Measurements from ENCODE around the gene KCNG1. TPM values are rescaled to one million over a fixed set of nuclear protein-coding genes. Genes with fewer than 3 reads are reported as not detected.

Gene KCNG1
- total RNA-seq, 3 donors from 2014 or later (not counting 1 experiment from before 2014, with no cell fraction given): not detected

- Mint-ChIP-seq H3K9me3 (no peaks in the 10 kb centered on the region), H3K4me3 (no peak overlapping the region), H3K27ac (no peak overlapping the region), H3K27me3 (ENCODE audit: low read depth in 2 of 2) (peaks cover 9 to 16% of the 10 kb centered on the region in 2 donors), H3K36me3 (no peaks in the 10 kb centered on the region), H3K4me1 (no peaks in the 10 kb centered on the region)
- H3K36me3 ChIP-seq (ENCODE audit: control insufficient read depth, insufficient read depth, low read length): no peaks in the 10 kb centered on the region
- no peaks in the 10 kb centered on the region for H3K27me3 ChIP-seq (ENCODE audit: control insufficient read depth, insufficient read depth, low read length)
- WGBS (ENCODE audit: insufficient coverage): 89% methylated on average over 8 of the region's 8 CpGs
- no peak overlapping the region for H3K4me3 ChIP-seq (ENCODE audit: low read length)
- intact Hi-C loops (cut with micrococcal nuclease): no loop called here
- no peaks in the 10 kb centered on the region for H3K4me1 ChIP-seq (ENCODE audit: control insufficient read depth, insufficient read depth, low read length)
- ATAC-seq (no peak), DNase-seq (no peak)
- TF ChIP-seq CTCF (IDR thresholded peaks at IDR 0.05): no peak
- H3K9me3 ChIP-seq (ENCODE audit: control insufficient read depth, insufficient read depth, low read length): no peaks in the 10 kb centered on the region
- no peak overlapping the region for H3K27ac ChIP-seq (ENCODE audit: low read length)
Observed at GRCh38 chr20:50969912-50970311, 53.0 kb downstream of the KCNG1 start.

- Mint-ChIP-seq H3K4me3 (no peak overlapping the region), H3K9me3 (no peaks in the 10 kb centered on the region), H3K4me1 (peaks cover 0 to 5% of the 10 kb centered on the region in 2 donors), H3K36me3 (no peaks in the 10 kb centered on the region), H3K27ac (no peak overlapping the region), H3K27me3 (ENCODE audit: low read depth in 2 of 2) (peaks cover 9 to 13% of the 10 kb centered on the region in 2 donors)
- no peak for TF ChIP-seq CTCF (IDR thresholded peaks at IDR 0.05)
- no peaks in the 10 kb centered on the region for H3K27me3 ChIP-seq (ENCODE audit: control insufficient read depth, insufficient read depth, low read length)
- no peak for ATAC-seq
- no peak for DNase-seq
- intact Hi-C loops (cut with micrococcal nuclease): no loop called here
- no peaks in the 10 kb centered on the region for H3K36me3 ChIP-seq (ENCODE audit: control insufficient read depth, insufficient read depth, low read length)
- H3K27ac ChIP-seq (ENCODE audit: low read length): no peak overlapping the region
- WGBS (ENCODE audit: insufficient coverage): 90% methylated on average over 5 of the region's 5 CpGs
- H3K4me1 ChIP-seq (ENCODE audit: control insufficient read depth, insufficient read depth, low read length): no peaks in the 10 kb centered on the region
- H3K9me3 ChIP-seq (ENCODE audit: control insufficient read depth, insufficient read depth, low read length): no peaks in the 10 kb centered on the region
- H3K4me3 ChIP-seq (ENCODE audit: low read length): no peak overlapping the region
Observed at GRCh38 chr20:50969435-50969834, 53.5 kb downstream of the KCNG1 start.

GRCh38 chr20:50968289-50968688 is 54.6 kb downstream of the KCNG1 start:
- Histone ChIP-seq H3K9me3 (ENCODE audit: control insufficient read depth, insufficient read depth, low read length) (no peaks in the 10 kb centered on the region), H3K27ac (ENCODE audit: low read length) (no peak overlapping the region), H3K36me3 (ENCODE audit: control insufficient read depth, insufficient read depth, low read length) (no peaks in the 10 kb centered on the region), H3K27me3 (ENCODE audit: control insufficient read depth, insufficient read depth, low read length) (no peaks in the 10 kb centered on the region), H3K4me1 (ENCODE audit: control insufficient read depth, insufficient read depth, low read length) (no peaks in the 10 kb centered on the region), H3K4me3 (ENCODE audit: low read length) (no peak overlapping the region)
- H3K4me3 Mint-ChIP-seq: no peak overlapping the region
- no peak overlapping the region for H3K27ac Mint-ChIP-seq
- no peak for TF ChIP-seq CTCF (IDR thresholded peaks at IDR 0.05)
- H3K27me3 Mint-ChIP-seq (ENCODE audit: low read depth in 2 of 2): peaks cover 5 to 11% of the 10 kb centered on the region in 2 donors
- intact Hi-C loops (cut with micrococcal nuclease): no loop called here
- H3K9me3 Mint-ChIP-seq: no peaks in the 10 kb centered on the region
- ATAC-seq (no peak), DNase-seq (no peak)
- WGBS (ENCODE audit: insufficient coverage): 89% methylated on average over 9 of the region's 9 CpGs
- no peaks in the 10 kb centered on the region for H3K36me3 Mint-ChIP-seq
- H3K4me1 Mint-ChIP-seq: peaks cover 0 to 8% of the 10 kb centered on the region in 2 donors

- Mint-ChIP-seq H3K27me3 (ENCODE audit: low read depth in 2 of 2) (peaks cover 0 to 9% of the 10 kb centered on the region in 2 donors), H3K27ac (no peak overlapping the region), H3K4me1 (peaks cover 0 to 8% of the 10 kb centered on the region in 2 donors), H3K9me3 (no peaks in the 10 kb centered on the region), H3K4me3 (no peak overlapping the region), H3K36me3 (no peaks in the 10 kb centered on the region)
- no peaks in the 10 kb centered on the region for H3K36me3 ChIP-seq (ENCODE audit: control insufficient read depth, insufficient read depth, low read length)
- DNase-seq (no peak), ATAC-seq (no peak)
- H3K9me3 ChIP-seq (ENCODE audit: control insufficient read depth, insufficient read depth, low read length): no peaks in the 10 kb centered on the region
- no peak overlapping the region for H3K27ac ChIP-seq (ENCODE audit: low read length)
- no peak for TF ChIP-seq CTCF (IDR thresholded peaks at IDR 0.05)
- no peaks in the 10 kb centered on the region for H3K4me1 ChIP-seq (ENCODE audit: control insufficient read depth, insufficient read depth, low read length)
- H3K4me3 ChIP-seq (ENCODE audit: low read length): no peak overlapping the region
- WGBS (ENCODE audit: insufficient coverage): 59% methylated on average over 7 of the region's 7 CpGs
- H3K27me3 ChIP-seq (ENCODE audit: control insufficient read depth, insufficient read depth, low read length): no peaks in the 10 kb centered on the region
- intact Hi-C loops (cut with micrococcal nuclease): no loop called here
Observed at GRCh38 chr20:50967586-50967985, 55.3 kb downstream of the KCNG1 start.
